ENCODE measurements around the gene FBXO10.
A peak's percentile ranks its signal among the peaks of the same experiment; 100 is the strongest.

Gene FBXO10

GRCh38 chr9:37575921-37576721, at the start of gene FBXO10:
Gene FBXO10 (minus strand): TSS chr9:37576380. CDS start chr9:37541768, 34,612 bp downstream.
- H3K4me3 ChIP-seq (replicated peaks in 1 of 2; ENCODE audit: low read depth in 2 of 2, low read length in 2 of 2) = peak within 1 kb of the TSS; percentile 78 to 79
- DNase-seq (ENCODE audit: low read depth in 2 of 2) = peak; percentile 55 to 81
- no peak for TF ChIP-seq CTCF (IDR thresholded peaks at IDR 0.05; ENCODE audit: low read depth, low read length)

GRCh38 chr9:37625758-37626147, 49.6 kb upstream of the FBXO10 start:
- H3K4me3 ChIP-seq (replicated peaks in 1 of 2; ENCODE audit: low read depth in 2 of 2, low read length in 2 of 2) = no peak overlapping the region
- no peak for DNase-seq (ENCODE audit: low read depth in 2 of 2)
- no peak for TF ChIP-seq CTCF (IDR thresholded peaks at IDR 0.05; ENCODE audit: low read depth, low read length)

- no peak overlapping the region for H3K4me3 ChIP-seq (replicated peaks in 1 of 2; ENCODE audit: low read depth in 2 of 2, low read length in 2 of 2)
- no peak for DNase-seq (ENCODE audit: low read depth in 2 of 2)
- no peak for TF ChIP-seq CTCF (IDR thresholded peaks at IDR 0.05; ENCODE audit: low read depth, low read length)
Measured at GRCh38 chr9:37625036-37625757, 49.0 kb upstream of the FBXO10 start.

- DNase-seq (ENCODE audit: low read depth in 2 of 2) = no peak
- no peak for TF ChIP-seq CTCF (IDR thresholded peaks at IDR 0.05; ENCODE audit: low read depth, low read length)
- H3K4me3 ChIP-seq (replicated peaks in 1 of 2; ENCODE audit: low read depth in 2 of 2, low read length in 2 of 2) = no peak overlapping the region
Measured at GRCh38 chr9:37624073-37624472, 47.9 kb upstream of the FBXO10 start.

- TF ChIP-seq CTCF (IDR thresholded peaks at IDR 0.05; ENCODE audit: low read depth, low read length) = no peak
- H3K4me3 ChIP-seq (replicated peaks in 1 of 2; ENCODE audit: low read depth in 2 of 2, low read length in 2 of 2) = no peak overlapping the region
- no peak for DNase-seq (ENCODE audit: low read depth in 2 of 2)
Measured at GRCh38 chr9:37623267-37623666, 47.1 kb upstream of the FBXO10 start.

- no peak for TF ChIP-seq CTCF (IDR thresholded peaks at IDR 0.05; ENCODE audit: low read depth, low read length)
- DNase-seq (ENCODE audit: low read depth in 2 of 2) = no peak
- H3K4me3 ChIP-seq (replicated peaks in 1 of 2; ENCODE audit: low read depth in 2 of 2, low read length in 2 of 2) = no peak overlapping the region
Measured at GRCh38 chr9:37622462-37622861, 46.3 kb upstream of the FBXO10 start.

All from cardiac fibroblast (primary cell).